Endodermal cell (in vitro differentiated cells): ENCODE results near the gene MDH2. TPM values are rescaled to one million over a fixed set of nuclear protein-coding genes. Genes with fewer than 3 reads are reported as not detected.
"Not testable (repeated sequence)": the region's sequence is repeated elsewhere in the genome, so short reads cannot be mapped to it uniquely, and the experiment has no call there.

Experiments used
- DNase-seq: peaks from one replicate; pipeline ENCODE4 v3.0.0-alpha.2; 2017
- H3K27ac ChIP-seq: 2 replicates; pipeline ENCODE4 v1.5.1; 2013; ENCODE audit warnings: mild to moderate bottlenecking, low read depth, low read length, moderate library complexity
- H3K27me3 ChIP-seq: 2 replicates; pipeline ENCODE4 v1.6.1; 2013; ENCODE audit warnings: mild to moderate bottlenecking, low read length, moderate library complexity; ENCODE audit not compliant: insufficient read depth, control insufficient read depth, poor library complexity, severe bottlenecking
- H3K36me3 ChIP-seq: 2 replicates; pipeline ENCODE4 v1.7.0; 2013; ENCODE audit warnings: mild to moderate bottlenecking, low read length, moderate library complexity; ENCODE audit not compliant: control insufficient read depth, insufficient read depth
- H3K4me1 ChIP-seq: one replicate; pipeline ENCODE4 v1.7.0; 2013; ENCODE audit warnings: low read length; ENCODE audit not compliant: control insufficient read depth, insufficient read depth
- H3K4me3 ChIP-seq: 2 replicates; pipeline ENCODE4 v1.5.1; 2013; ENCODE audit warnings: mild to moderate bottlenecking, low read length, moderate library complexity
- H3K9ac ChIP-seq: 2 replicates; pipeline ENCODE4 v1.6.1; 2013; ENCODE audit warnings: mild to moderate bottlenecking, low read length, moderate library complexity; ENCODE audit not compliant: poor library complexity, severe bottlenecking; ENCODE audit errors: extremely low read depth
- H3K9me3 ChIP-seq: 2 replicates; pipeline ENCODE4 v1.6.1; 2013; ENCODE audit warnings: mild to moderate bottlenecking, low read length, moderate library complexity; ENCODE audit not compliant: control insufficient read depth
- H3K27ac Mint-ChIP-seq: 2 replicates; pipeline ENCODE4 v1.8.0; 2020; ENCODE audit warnings: mixed read lengths
- H3K27me3 Mint-ChIP-seq: 2 replicates; pipeline ENCODE4 v1.8.0; 2021; ENCODE audit warnings: mild to moderate bottlenecking, mixed read lengths; ENCODE audit not compliant: insufficient read depth
- H3K36me3 Mint-ChIP-seq: 2 replicates; pipeline ENCODE4 v1.8.0; 2020; ENCODE audit warnings: low read depth, mixed read lengths
- H3K4me1 Mint-ChIP-seq: 2 replicates; pipeline ENCODE4 v1.8.0; 2020; ENCODE audit warnings: mixed read lengths
- H3K4me3 Mint-ChIP-seq: 2 replicates; pipeline ENCODE4 v1.8.0; 2020; ENCODE audit warnings: mild to moderate bottlenecking, moderate library complexity, mixed read lengths
- H3K9me3 Mint-ChIP-seq: 2 replicates; pipeline ENCODE4 v1.8.0; 2020; ENCODE audit warnings: mild to moderate bottlenecking, mixed read lengths
- CTCF ChIP-seq: fragments of 200-600 bp; sonication (generic); conservative IDR thresholded peaks from 2 replicates; pipeline ENCODE4 v1.5.0; 2021; ENCODE audit warnings: antibody characterized with exemption, mild to moderate bottlenecking
- WGBS, 2 experiments: methylation state at CpG; one replicate each; pipeline versions ENCODE4 v1.1.5 to v1.1.7; 2013; ENCODE audit warnings: missing lambda C conversion rate in 2 of 2, mixed read lengths in 1 of 2; ENCODE audit not compliant: insufficient coverage in 1 of 2, insufficient read length in 1 of 2; 5-methylcytosine and 5-hydroxymethylcytosine counted together
- total RNA-seq, 2 donors: library from RNA; stranded (reverse); fragmentation: NEBNext Ultra II Directional in 1 of 2; extraction: Animal tissue kit (Norgen Biotek cat#: 25700) in 1 of 2; gene quantifications; 2 replicates in 1 of 2; 3 replicates in 1 of 2; pipeline ENCODE4 v1.2.1, GENCODE V29; 2021

MDH2 gene
- total RNA-seq, 2 donors from 2014 or later = 211 to 253 TPM

GRCh38 chr7:76057103-76057812, 9.4 kb downstream of the MDH2 start:
- no peak for DNase-seq
- Histone ChIP-seq H3K4me1 (no peaks in the 10 kb centered on the region), H3K27ac (no peak overlapping the region), H3K4me3 (no peak overlapping the region), H3K9ac (no peak overlapping the region), H3K27me3 (no peaks in the 10 kb centered on the region), H3K36me3 (peaks cover 85% of the 10 kb centered on the region), H3K9me3 (no peaks in the 10 kb centered on the region)
- no peak overlapping the region for H3K4me3 Mint-ChIP-seq
- no peak overlapping the region for H3K27ac Mint-ChIP-seq
- H3K27me3 Mint-ChIP-seq = no peaks in the 10 kb centered on the region
- TF ChIP-seq CTCF = no peak
- WGBS, 2 experiments = 92 to 97% methylated on average over 9 to 18 of the region's 18 CpGs
- peaks cover 8% of the 10 kb centered on the region for H3K4me1 Mint-ChIP-seq
- no peaks in the 10 kb centered on the region for H3K9me3 Mint-ChIP-seq
- peaks cover 63% of the 10 kb centered on the region for H3K36me3 Mint-ChIP-seq

GRCh38 chr7:76057813-76058145, 9.9 kb downstream of the MDH2 start:
- peaks cover 65% of the 10 kb centered on the region for H3K36me3 Mint-ChIP-seq
- WGBS, 2 experiments = 96 to 97% methylated on average over 7 to 11 of the region's 11 CpGs
- no peaks in the 10 kb centered on the region for H3K9me3 ChIP-seq
- peaks cover 7% of the 10 kb centered on the region for H3K4me1 Mint-ChIP-seq
- TF ChIP-seq CTCF = no peak
- no peaks in the 10 kb centered on the region for H3K9me3 Mint-ChIP-seq
- no peaks in the 10 kb centered on the region for H3K4me1 ChIP-seq
- no peak overlapping the region for H3K4me3 ChIP-seq
- no peaks in the 10 kb centered on the region for H3K27me3 Mint-ChIP-seq
- H3K36me3 ChIP-seq = peaks cover 89% of the 10 kb centered on the region
- no peak overlapping the region for H3K27ac ChIP-seq
- no peaks in the 10 kb centered on the region for H3K27me3 ChIP-seq
- H3K9ac ChIP-seq = no peak overlapping the region
- H3K27ac Mint-ChIP-seq = no peak overlapping the region
- no peak for DNase-seq
- no peak overlapping the region for H3K4me3 Mint-ChIP-seq

- H3K27me3 ChIP-seq, H3K27me3 Mint-ChIP-seq, H3K9me3 ChIP-seq, H3K27ac Mint-ChIP-seq, H3K9ac ChIP-seq, H3K4me3 Mint-ChIP-seq, H3K4me1 Mint-ChIP-seq, H3K9me3 Mint-ChIP-seq, H3K27ac ChIP-seq, H3K4me1 ChIP-seq, DNase-seq, H3K4me3 ChIP-seq: not testable (repeated sequence)
- H3K36me3 Mint-ChIP-seq = peaks cover 70% of the 10 kb centered on the region
- 93 to 94% methylated on average over 5 to 7 of the region's 7 CpGs for WGBS, 2 experiments
- H3K36me3 ChIP-seq = peaks cover 87% of the 10 kb centered on the region
These were observed 10.8 kb downstream of the MDH2 start for GRCh38 chr7:76058745-76059144.

- DNase-seq = no peak
- 94 to 96% methylated on average over 6 of the region's 6 CpGs for WGBS, 2 experiments
- peaks cover 90% of the 10 kb centered on the region for H3K36me3 ChIP-seq
- TF ChIP-seq CTCF = no peak
- H3K9ac ChIP-seq = no peak overlapping the region
- H3K27me3 Mint-ChIP-seq = no peaks in the 10 kb centered on the region
- peaks cover 81% of the 10 kb centered on the region for H3K36me3 Mint-ChIP-seq
- H3K4me1 ChIP-seq = no peaks in the 10 kb centered on the region
- no peaks in the 10 kb centered on the region for H3K27me3 ChIP-seq
- H3K4me1 Mint-ChIP-seq = no peaks in the 10 kb centered on the region
- H3K4me3 Mint-ChIP-seq = no peak overlapping the region
- no peaks in the 10 kb centered on the region for H3K9me3 ChIP-seq
- no peak overlapping the region for H3K27ac ChIP-seq
- H3K27ac Mint-ChIP-seq = no peak overlapping the region
- H3K4me3 ChIP-seq = no peak overlapping the region
- no peaks in the 10 kb centered on the region for H3K9me3 Mint-ChIP-seq
These were observed 12.9 kb downstream of the MDH2 start for GRCh38 chr7:76060842-76061241.
